Measurements from ENCODE around the gene IBA57.

Gene IBA57

DNA sequence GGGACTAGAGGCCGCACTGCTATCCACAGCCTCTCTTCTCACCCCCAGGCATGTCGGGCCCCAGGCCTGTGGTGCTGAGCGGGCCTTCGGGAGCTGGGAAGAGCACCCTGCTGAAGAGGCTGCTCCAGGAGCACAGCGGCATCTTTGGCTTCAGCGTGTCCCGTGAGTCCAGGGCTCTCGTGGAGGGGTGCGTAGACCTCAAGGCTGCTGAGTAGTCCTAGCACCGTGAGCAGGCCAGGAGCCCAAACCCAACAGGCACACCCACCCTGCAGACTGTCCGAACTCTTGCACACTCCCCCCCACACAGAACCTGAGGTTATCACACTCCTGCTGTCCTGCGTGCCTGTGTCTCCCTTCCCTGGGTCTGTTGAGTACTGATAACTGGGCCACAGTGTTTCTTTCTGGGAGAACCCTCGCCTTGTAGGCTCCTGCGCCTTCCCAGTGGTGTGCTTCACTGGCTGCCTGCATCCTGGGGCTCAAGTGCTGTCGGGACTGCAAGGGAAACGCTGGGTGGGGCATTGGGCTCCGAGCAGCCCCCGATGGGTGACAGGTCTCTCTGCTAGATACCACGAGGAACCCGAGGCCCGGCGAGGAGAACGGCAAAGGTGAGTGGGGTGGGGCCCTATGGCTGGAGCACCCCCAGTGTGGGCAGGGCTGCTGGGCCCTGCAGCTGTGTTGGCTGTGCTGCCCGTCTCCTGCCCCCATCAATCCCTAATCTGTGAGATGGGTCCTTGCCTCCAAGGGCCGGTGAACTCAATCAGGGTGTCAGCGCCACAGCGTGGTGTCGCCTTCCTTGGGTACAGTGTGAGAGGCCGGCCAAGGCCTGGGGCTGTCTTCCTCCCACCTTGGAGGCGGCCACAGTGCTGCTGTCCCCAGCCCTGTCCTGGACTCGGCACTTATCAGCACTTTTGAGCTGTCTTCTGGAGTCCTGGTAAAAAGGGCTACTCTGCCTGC, 19.9 kb upstream of the IBA57 start:
- H3K27me3 ChIP-seq (ENCODE audit: insufficient read depth, low read length), result no peaks in the 10 kb centered on the region
- 0 out of 2 replicates have a peak, but pooled peaks cover 5% of the 10 kb centered on the region for H3K4me1 ChIP-seq (ENCODE audit: insufficient read depth, low read length)
- H3K4me3 ChIP-seq (ENCODE audit: low read length), result no peak overlapping the region
- 0 out of 2 replicates have a peak, but pooled peaks cover 4% of the 10 kb centered on the region for H3K36me3 ChIP-seq (ENCODE audit: insufficient read depth, low read length)
- 96% methylated on average over 31 of the region's 31 CpGs for WGBS
- H3K9me3 ChIP-seq (ENCODE audit: insufficient read depth, low read depth, low read length), result no peaks in the 10 kb centered on the region
- H3K9ac ChIP-seq (ENCODE audit: low read depth, low read length), result no peak overlapping the region
- H3K27ac ChIP-seq (ENCODE audit: low read depth, low read length), result no peak overlapping the region

- Histone ChIP-seq H3K36me3 (ENCODE audit: insufficient read depth, low read length) (0 out of 2 replicates have a peak, but pooled peaks cover 4% of the 10 kb centered on the region), H3K27me3 (ENCODE audit: insufficient read depth, low read length) (no peaks in the 10 kb centered on the region), H3K9ac (ENCODE audit: low read depth, low read length) (no peak overlapping the region), H3K27ac (ENCODE audit: low read depth, low read length) (no peak overlapping the region), H3K4me1 (ENCODE audit: insufficient read depth, low read length) (0 out of 2 replicates have a peak, but pooled peaks cover 5% of the 10 kb centered on the region), H3K4me3 (ENCODE audit: low read length) (no peak overlapping the region), H3K9me3 (ENCODE audit: insufficient read depth, low read depth, low read length) (no peaks in the 10 kb centered on the region)
- WGBS, result 95% methylated on average over 18 of the region's 18 CpGs
These were observed 19.0 kb upstream of the IBA57 start for GRCh38 chr1:228146417-228147150.

DNA sequence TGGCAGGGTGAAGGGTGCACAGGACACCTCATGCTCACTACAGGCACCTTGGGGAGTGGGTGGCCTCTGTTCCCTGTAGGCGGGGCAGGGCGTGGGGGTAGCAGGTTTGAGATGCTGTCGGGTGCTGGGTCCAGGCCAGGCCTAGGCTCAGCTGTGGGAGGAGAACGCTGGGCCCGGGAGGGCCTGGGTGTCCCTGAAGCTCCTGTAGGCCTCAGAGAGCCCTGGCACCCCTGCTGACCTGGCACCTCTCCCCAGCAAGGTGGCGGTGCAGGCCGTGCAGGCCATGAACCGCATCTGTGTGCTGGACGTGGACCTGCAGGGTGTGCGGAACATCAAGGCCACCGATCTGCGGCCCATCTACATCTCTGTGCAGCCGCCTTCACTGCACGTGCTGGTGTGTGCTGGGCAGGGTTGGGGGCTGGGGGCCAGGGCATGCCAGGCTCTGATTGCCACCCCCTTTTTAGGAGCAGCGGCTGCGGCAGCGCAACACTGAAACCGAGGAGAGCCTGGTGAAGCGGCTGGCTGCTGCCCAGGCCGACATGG, 18.4 kb upstream of the IBA57 start:
- Histone ChIP-seq H3K4me3 (ENCODE audit: low read length) (no peak overlapping the region), H3K27ac (ENCODE audit: low read depth, low read length) (no peak overlapping the region), H3K9ac (ENCODE audit: low read depth, low read length) (no peak overlapping the region), H3K27me3 (ENCODE audit: insufficient read depth, low read length) (no peaks in the 10 kb centered on the region), H3K4me1 (ENCODE audit: insufficient read depth, low read length) (0 out of 2 replicates have a peak, but pooled peaks cover 5% of the 10 kb centered on the region), H3K36me3 (ENCODE audit: insufficient read depth, low read length) (0 out of 2 replicates have a peak, but pooled peaks cover 4% of the 10 kb centered on the region), H3K9me3 (ENCODE audit: insufficient read depth, low read depth, low read length) (no peaks in the 10 kb centered on the region)
- 96% methylated on average over 20 of the region's 20 CpGs for WGBS

GRCh38 chr1:228147768-228148167, 17.8 kb upstream of the IBA57 start:
- H3K4me3 ChIP-seq (ENCODE audit: low read length), result no peak overlapping the region
- WGBS, result 86% methylated on average over 4 of the region's 4 CpGs
- H3K9ac ChIP-seq (ENCODE audit: low read depth, low read length), result no peak overlapping the region

DNA sequence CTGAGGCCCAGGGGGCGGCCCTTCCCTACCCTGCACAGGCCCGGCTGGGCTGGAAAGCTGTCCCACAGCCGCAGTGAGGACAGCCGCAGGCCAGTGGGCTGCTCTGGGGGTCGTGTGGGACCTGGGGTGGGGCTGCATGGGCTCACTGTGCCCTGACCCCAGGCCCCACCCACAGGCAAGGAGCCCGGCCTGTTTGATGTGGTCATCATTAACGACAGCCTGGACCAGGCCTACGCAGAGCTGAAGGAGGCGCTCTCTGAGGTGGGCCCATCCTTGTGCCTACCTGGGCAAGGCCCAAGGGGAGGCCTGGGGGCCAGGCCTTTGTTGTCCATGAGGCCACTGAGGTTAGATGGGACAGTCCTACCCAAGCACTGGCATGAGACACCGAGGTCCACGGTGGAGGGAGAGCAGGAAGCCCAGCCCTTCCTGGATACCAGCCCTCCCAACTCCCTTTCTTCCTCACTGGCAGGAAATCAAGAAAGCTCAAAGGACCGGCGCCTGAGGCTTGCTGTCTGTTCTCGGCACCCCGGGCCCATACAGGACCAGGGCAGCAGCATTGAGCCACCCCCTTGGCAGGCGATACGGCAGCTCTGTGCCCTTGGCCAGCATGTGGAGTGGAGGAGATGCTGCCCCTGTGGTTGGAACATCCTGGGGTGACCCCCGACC, 17.3 kb upstream of the IBA57 start:
- H3K36me3 ChIP-seq (ENCODE audit: insufficient read depth, low read length), result 0 out of 2 replicates have a peak, but pooled peaks cover 4% of the 10 kb centered on the region
- H3K4me3 ChIP-seq (ENCODE audit: low read length), result no peak overlapping the region
- 0 out of 2 replicates have a peak, but pooled peaks cover 5% of the 10 kb centered on the region for H3K4me1 ChIP-seq (ENCODE audit: insufficient read depth, low read length)
- no peaks in the 10 kb centered on the region for H3K27me3 ChIP-seq (ENCODE audit: insufficient read depth, low read length)
- 91% methylated on average over 18 of the region's 18 CpGs for WGBS
- H3K27ac ChIP-seq (ENCODE audit: low read depth, low read length), result no peak overlapping the region
- no peak overlapping the region for H3K9ac ChIP-seq (ENCODE audit: low read depth, low read length)
- H3K9me3 ChIP-seq (ENCODE audit: insufficient read depth, low read depth, low read length), result no peaks in the 10 kb centered on the region

More at GRCh38 chr1:228147768-228148167, 17.8 kb upstream of the IBA57 start:
- Histone ChIP-seq H3K36me3 (ENCODE audit: insufficient read depth, low read length) (0 out of 2 replicates have a peak, but pooled peaks cover 4% of the 10 kb centered on the region), H3K27me3 (ENCODE audit: insufficient read depth, low read length) (no peaks in the 10 kb centered on the region), H3K9me3 (ENCODE audit: insufficient read depth, low read depth, low read length) (no peaks in the 10 kb centered on the region), H3K27ac (ENCODE audit: low read depth, low read length) (no peak overlapping the region), H3K4me1 (ENCODE audit: insufficient read depth, low read length) (0 out of 2 replicates have a peak, but pooled peaks cover 5% of the 10 kb centered on the region)

- H3K36me3 ChIP-seq (ENCODE audit: insufficient read depth, low read length), result 0 out of 2 replicates have a peak, but pooled peaks cover 4% of the 10 kb centered on the region
- no peaks in the 10 kb centered on the region for H3K9me3 ChIP-seq (ENCODE audit: insufficient read depth, low read depth, low read length)
- 0 out of 2 replicates have a peak, but pooled peaks cover 5% of the 10 kb centered on the region for H3K4me1 ChIP-seq (ENCODE audit: insufficient read depth, low read length)
- 89% methylated on average over 8 of the region's 8 CpGs for WGBS
- H3K27me3 ChIP-seq (ENCODE audit: insufficient read depth, low read length), result no peaks in the 10 kb centered on the region
- H3K27ac ChIP-seq (ENCODE audit: low read depth, low read length), result peak overlapping the region; percentile 18; the same call in 1 of the 2 replicates
- no peak overlapping the region for H3K4me3 ChIP-seq (ENCODE audit: low read length)
- H3K9ac ChIP-seq (ENCODE audit: low read depth, low read length), result peak overlapping the region; percentile 52
These were observed 16.6 kb upstream of the IBA57 start for GRCh38 chr1:228148935-228149405.

GRCh38 chr1:228149406-228150119, 16.0 kb upstream of the IBA57 start, which contains the start of gene GJC2:
TSS of gene GJC2 (plus strand) at chr1:228149930. CDS start at chr1:228157759, 7,829 bp downstream.
- Histone ChIP-seq H3K27ac (ENCODE audit: low read depth, low read length) (peak within 1 kb of the TSS; percentile 18; the same call in 1 of the 2 replicates), H3K27me3 (ENCODE audit: insufficient read depth, low read length) (no peaks in the 10 kb centered on the region), H3K4me3 (ENCODE audit: low read length) (no peak within 1 kb of the TSS), H3K4me1 (ENCODE audit: insufficient read depth, low read length) (0 out of 2 replicates have a peak, but pooled peaks cover 5% of the 10 kb centered on the region), H3K9ac (ENCODE audit: low read depth, low read length) (peak within 1 kb of the TSS; percentile 52), H3K36me3 (ENCODE audit: insufficient read depth, low read length) (0 out of 2 replicates have a peak, but pooled peaks cover 4% of the 10 kb centered on the region), H3K9me3 (ENCODE audit: insufficient read depth, low read depth, low read length) (no peaks in the 10 kb centered on the region)
- 43% methylated on average over 17 of the region's 17 CpGs for WGBS

DNA sequence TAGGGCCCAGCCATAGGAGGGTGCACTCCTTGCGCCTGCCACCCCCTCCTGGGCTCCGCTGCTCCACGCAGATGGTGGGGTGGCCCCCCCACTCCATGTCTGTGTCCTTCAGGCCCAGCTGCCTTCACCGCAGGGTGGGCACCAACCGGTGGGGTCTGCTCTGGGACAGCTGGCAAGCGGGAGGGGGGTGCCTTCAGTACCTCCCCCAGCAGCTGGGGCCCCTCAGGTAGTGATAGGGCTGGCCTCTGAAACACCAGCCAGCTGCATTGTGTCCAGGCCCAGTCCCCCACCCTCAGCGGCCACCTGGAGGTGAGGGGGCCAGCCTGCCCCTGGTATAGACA, 15.5 kb upstream of the IBA57 start:
- Histone ChIP-seq H3K36me3 (ENCODE audit: insufficient read depth, low read length) (0 out of 2 replicates have a peak, but pooled peaks cover 4% of the 10 kb centered on the region), H3K9ac (ENCODE audit: low read depth, low read length) (no peak overlapping the region; the same call in 1 of the 2 replicates), H3K4me1 (ENCODE audit: insufficient read depth, low read length) (0 out of 2 replicates have a peak, but pooled peaks cover 5% of the 10 kb centered on the region), H3K27ac (ENCODE audit: low read depth, low read length) (no peak overlapping the region), H3K27me3 (ENCODE audit: insufficient read depth, low read length) (no peaks in the 10 kb centered on the region), H3K9me3 (ENCODE audit: insufficient read depth, low read depth, low read length) (no peaks in the 10 kb centered on the region), H3K4me3 (ENCODE audit: low read length) (no peak overlapping the region)
- 92% methylated on average over 7 of the region's 7 CpGs for WGBS

GRCh38 chr1:228150461-228151179, 15.0 kb upstream of the IBA57 start:
- Histone ChIP-seq H3K9me3 (ENCODE audit: insufficient read depth, low read depth, low read length) (no peaks in the 10 kb centered on the region), H3K4me3 (ENCODE audit: low read length) (no peak overlapping the region), H3K27ac (ENCODE audit: low read depth, low read length) (no peak overlapping the region), H3K9ac (ENCODE audit: low read depth, low read length) (peak overlapping the region; percentile 41; the same call in 1 of the 2 replicates), H3K4me1 (ENCODE audit: insufficient read depth, low read length) (0 out of 2 replicates have a peak, but pooled peaks cover 5% of the 10 kb centered on the region), H3K27me3 (ENCODE audit: insufficient read depth, low read length) (no peaks in the 10 kb centered on the region), H3K36me3 (ENCODE audit: insufficient read depth, low read length) (0 out of 2 replicates have a peak, but pooled peaks cover 4% of the 10 kb centered on the region)
- 86% methylated on average over 17 of the region's 17 CpGs for WGBS
